ENCODE results near the gene THBS3. TPM values are rescaled to one million over a fixed set of nuclear protein-coding genes. Genes with fewer than 3 reads are reported as not detected.
A peak's percentile ranks its signal among the peaks of the same experiment; 100 is the strongest.

Gene THBS3
- total and polyA plus RNA-seq, 2 of the 13 experiments (the other 11 are each of a cell fraction or from before 2014, with no cell fraction given), result 0.86 to 3.6 TPM

DNA sequence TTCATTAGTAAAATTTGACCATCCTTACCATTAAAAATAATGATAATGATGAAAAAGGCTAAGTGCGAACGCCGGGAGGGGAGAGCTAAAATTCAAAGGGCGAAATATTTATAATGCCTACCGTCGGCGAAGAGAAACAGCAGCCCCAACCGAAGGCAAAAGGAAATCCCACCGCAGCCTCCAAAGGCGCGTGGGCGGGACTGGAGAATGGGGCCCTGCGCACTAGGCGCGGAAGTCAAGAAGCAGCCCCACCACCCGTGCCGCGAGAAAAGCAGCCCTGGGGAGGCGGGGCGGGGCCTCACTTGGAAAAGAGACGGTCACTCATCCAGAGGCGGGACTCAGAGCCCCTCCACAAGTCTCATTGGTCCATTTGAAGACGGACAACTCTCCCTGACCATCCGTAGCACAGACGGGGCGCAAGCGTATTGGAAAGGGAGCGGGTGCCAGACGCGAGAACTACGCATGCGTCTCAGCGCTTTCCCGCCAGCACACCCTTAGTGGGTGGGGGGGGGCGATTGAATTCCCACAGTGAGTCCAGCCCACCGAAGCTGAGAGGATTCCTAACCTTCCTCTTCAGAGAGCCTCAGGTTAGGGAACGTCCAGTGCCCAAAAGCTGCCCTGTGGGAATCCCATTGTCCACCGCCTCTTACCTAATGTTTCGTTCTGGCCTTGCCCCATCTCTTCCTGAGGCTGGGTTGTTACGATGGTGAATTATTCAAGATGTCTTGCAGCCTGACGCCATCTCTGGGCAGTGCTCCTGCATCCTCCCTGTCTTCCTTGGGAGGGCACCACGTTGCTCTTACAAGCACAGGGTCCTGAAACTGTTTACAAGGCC lies 19.8 kb upstream of the THBS3 start (continued):
- no peak for TF ChIP-seq ZNF317 (CRISPR knock-in tag; IDR thresholded peaks at IDR 0.05)
- no peak for TF ChIP-seq ZFP36 (IDR thresholded peaks at IDR 0.05; ENCODE audit: borderline replicate concordance, low read depth, low read length, partially characterized antibody)
- no peak for TF ChIP-seq TCF12 (IDR thresholded peaks at IDR 0.05)
- no peak for TF ChIP-seq TCF12 (CRISPR knock-in tag; IDR thresholded peaks at IDR 0.05)
- no peak for TF ChIP-seq ZNF788 (CRISPR knock-in tag; IDR thresholded peaks at IDR 0.05; ENCODE audit: borderline replicate concordance)
- no peak for TF ChIP-seq ISL2 (CRISPR knock-in tag; IDR thresholded peaks at IDR 0.05)
- no peak for TF ChIP-seq ZNF780A (CRISPR knock-in tag; IDR thresholded peaks at IDR 0.05)
- peak; percentile 61 for TF ChIP-seq GATAD1 (CRISPR knock-in tag; IDR thresholded peaks at IDR 0.05)
- TF ChIP-seq ZNF24 (IDR thresholded peaks at IDR 0.05), result no peak
- TF ChIP-seq, protein P1, sequence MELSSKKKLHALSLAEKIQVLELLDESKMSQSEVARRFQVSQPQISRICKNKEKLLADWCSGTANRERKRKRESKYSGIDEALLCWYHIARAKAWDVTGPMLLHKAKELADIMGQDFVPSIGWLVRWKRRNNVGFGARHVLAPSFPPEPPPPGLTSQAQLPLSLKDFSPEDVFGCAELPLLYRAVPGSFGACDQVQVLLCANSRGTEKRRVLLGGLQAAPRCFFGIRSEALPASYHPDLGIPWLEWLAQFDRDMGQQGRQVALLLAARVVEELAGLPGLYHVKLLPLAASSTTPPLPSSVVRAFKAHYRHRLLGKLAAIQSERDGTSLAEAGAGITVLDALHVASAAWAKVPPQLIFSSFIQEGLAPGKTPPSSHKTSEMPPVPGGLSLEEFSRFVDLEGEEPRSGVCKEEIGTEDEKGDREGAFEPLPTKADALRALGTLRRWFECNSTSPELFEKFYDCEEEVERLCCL (CRISPR knock-in tag; IDR thresholded peaks at IDR 0.05; ENCODE audit: borderline replicate concordance), result peak; percentile 69; the same call in 1 of the 2 replicates
- no peak for TF ChIP-seq PRPF4 (IDR thresholded peaks at IDR 0.05; ENCODE audit: low read depth, low read length, poor library complexity, severe bottlenecking)
- TF ChIP-seq ZFP41 (CRISPR knock-in tag; IDR thresholded peaks at IDR 0.05; ENCODE audit: borderline replicate concordance), result no peak
- TF ChIP-seq IRF2 (CRISPR knock-in tag; IDR thresholded peaks at IDR 0.05), result no peak
- TF ChIP-seq ZNF670 (CRISPR knock-in tag; IDR thresholded peaks at IDR 0.05; ENCODE audit: borderline replicate concordance), result 0 out of 2 replicates have a peak, but pooled peaks have one; percentile 19
- no peak for TF ChIP-seq ISX (CRISPR knock-in tag; conservative IDR thresholded peaks at IDR 0.05)
- TF ChIP-seq, protein P2, sequence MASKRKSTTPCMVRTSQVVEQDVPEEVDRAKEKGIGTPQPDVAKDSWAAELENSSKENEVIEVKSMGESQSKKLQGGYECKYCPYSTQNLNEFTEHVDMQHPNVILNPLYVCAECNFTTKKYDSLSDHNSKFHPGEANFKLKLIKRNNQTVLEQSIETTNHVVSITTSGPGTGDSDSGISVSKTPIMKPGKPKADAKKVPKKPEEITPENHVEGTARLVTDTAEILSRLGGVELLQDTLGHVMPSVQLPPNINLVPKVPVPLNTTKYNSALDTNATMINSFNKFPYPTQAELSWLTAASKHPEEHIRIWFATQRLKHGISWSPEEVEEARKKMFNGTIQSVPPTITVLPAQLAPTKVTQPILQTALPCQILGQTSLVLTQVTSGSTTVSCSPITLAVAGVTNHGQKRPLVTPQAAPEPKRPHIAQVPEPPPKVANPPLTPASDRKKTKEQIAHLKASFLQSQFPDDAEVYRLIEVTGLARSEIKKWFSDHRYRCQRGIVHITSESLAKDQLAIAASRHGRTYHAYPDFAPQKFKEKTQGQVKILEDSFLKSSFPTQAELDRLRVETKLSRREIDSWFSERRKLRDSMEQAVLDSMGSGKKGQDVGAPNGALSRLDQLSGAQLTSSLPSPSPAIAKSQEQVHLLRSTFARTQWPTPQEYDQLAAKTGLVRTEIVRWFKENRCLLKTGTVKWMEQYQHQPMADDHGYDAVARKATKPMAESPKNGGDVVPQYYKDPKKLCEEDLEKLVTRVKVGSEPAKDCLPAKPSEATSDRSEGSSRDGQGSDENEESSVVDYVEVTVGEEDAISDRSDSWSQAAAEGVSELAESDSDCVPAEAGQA (IDR thresholded peaks at IDR 0.05; ENCODE audit: low read depth), result no peak
- TF ChIP-seq, protein P2 (CRISPR knock-in tag; IDR thresholded peaks at IDR 0.05; ENCODE audit: borderline replicate concordance), result 0 out of 2 replicates have a peak, but pooled peaks have one; percentile 18
- no peak for TF ChIP-seq AGO2 (optimal IDR thresholded peaks at IDR 0.05; ENCODE audit: low read depth, low read length)
- TF ChIP-seq, protein P3, sequence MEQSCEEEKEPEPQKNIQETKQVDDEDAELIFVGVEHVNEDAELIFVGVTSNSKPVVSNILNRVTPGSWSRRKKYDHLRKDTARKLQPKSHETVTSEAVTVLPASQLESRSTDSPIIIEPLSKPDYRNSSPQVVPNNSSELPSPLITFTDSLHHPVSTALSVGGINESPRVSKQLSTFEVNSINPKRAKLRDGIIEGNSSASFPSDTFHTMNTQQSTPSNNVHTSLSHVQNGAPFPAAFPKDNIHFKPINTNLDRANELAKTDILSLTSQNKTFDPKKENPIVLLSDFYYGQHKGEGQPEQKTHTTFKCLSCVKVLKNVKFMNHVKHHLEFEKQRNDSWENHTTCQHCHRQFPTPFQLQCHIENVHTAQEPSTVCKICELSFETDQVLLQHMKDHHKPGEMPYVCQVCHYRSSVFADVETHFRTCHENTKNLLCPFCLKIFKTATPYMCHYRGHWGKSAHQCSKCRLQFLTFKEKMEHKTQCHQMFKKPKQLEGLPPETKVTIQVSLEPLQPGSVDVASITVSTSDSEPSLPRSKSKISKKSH (CRISPR knock-in tag; IDR thresholded peaks at IDR 0.05; ENCODE audit: borderline replicate concordance), result no peak
- TF ChIP-seq ZMYM4 (CRISPR knock-in tag; IDR thresholded peaks at IDR 0.05), result peak; percentile 50
- TF ChIP-seq GZF1 (CRISPR knock-in tag; IDR thresholded peaks at IDR 0.05), result peak; percentile 77; the same call in 1 of the 2 replicates
